Suprapubic skin (tissue), 3 donors: Measurements from ENCODE around the gene POLRMT.

Experiments
- CTCF ChIP-seq, 2 donors: fragments of 200-600 bp in 1 of 2; fragments of 450-650 bp in 1 of 2; sonication (generic) in 1 of 2; IDR thresholded peaks; one replicate each; pipeline ENCODE4 v1.5.1; 2016 to 2019; ENCODE audit warnings: antibody characterized with exemption in 2 of 2, mild to moderate bottlenecking in 1 of 2, moderate library complexity in 1 of 2
- POLR2AphosphoS5 ChIP-seq, 3 donors: sonication (generic); formaldehyde crosslinking; IDR thresholded peaks; one replicate each; pipeline ENCODE4 v1.6.1; 2017; ENCODE audit warnings: antibody characterized with exemption in 3 of 3

- TF ChIP-seq CTCF (IDR thresholded peaks at IDR 0.05) (no peak), POLR2AphosphoS5 (IDR thresholded peaks at IDR 0.05) (no peak)
Measured at GRCh38 chr19:651991-652390, 18.7 kb upstream of the POLRMT start.
